PC-9 (cell line): Measurements from ENCODE around the gene FJX1. TPM values are rescaled to one million over a fixed set of nuclear protein-coding genes. Genes with fewer than 3 reads are reported as not detected.

Experiments
- BruUV-seq: library from RNA; stranded (reverse); fragments of 400-500 nt; replicated peaks from 2 replicates; lab custom pipeline; 2021; lab: Mats Ljungman, UMichigan
- CTCF ChIA-PET: fragments of 300-600 bp; sonication (Branson Sonifier 250); formaldehyde crosslinking; loops from one replicate; lab custom pipeline; 2022; ENCODE audit warnings: antibody characterized with exemption; lab: Charles Lee
- POLR2A ChIA-PET: fragments of 300-600 bp; sonication (Branson Sonifier 250); formaldehyde crosslinking; loops from one replicate; lab custom pipeline; 2022; ENCODE audit warnings: antibody characterized with exemption; ENCODE audit not compliant: unreplicated experiment; lab: Charles Lee
- DNase-seq, 2 experiments: peaks; one replicate each; pipeline versions ENCODE4 v3.0.0 to v3.0.0-alpha.2; 2015 to 2022; ENCODE audit warnings: mixed read lengths in 1 of 2
- H2AFZ ChIP-seq: fragments of 200-600 bp; sonication (generic); 2 replicates; pipeline ENCODE4 v1.8.1; 2017; ENCODE audit warnings: antibody characterized with exemption
- H3F3A ChIP-seq: fragments of 200-600 bp; sonication (generic); 2 replicates; pipeline ENCODE4 v1.8.1; 2017; ENCODE audit warnings: antibody characterized with exemption, mild to moderate bottlenecking, low read depth; ENCODE audit not compliant: insufficient read depth
- H3K27ac ChIP-seq: fragments of 200-600 bp; sonication (generic); 2 replicates; pipeline ENCODE4 v1.6.1; 2016; ENCODE audit warnings: mixed run types
- H3K27me3 ChIP-seq: fragments of 200-600 bp; sonication (generic); 2 replicates; pipeline ENCODE4 v1.6.1; 2016; ENCODE audit warnings: low read depth, mixed run types; ENCODE audit not compliant: insufficient read depth
- H3K36me3 ChIP-seq: fragments of 200-600 bp; sonication (generic); 2 replicates; pipeline ENCODE4 v1.6.1; 2016; ENCODE audit warnings: low read depth, mixed run types
- H3K4me1 ChIP-seq: fragments of 200-600 bp; sonication (generic); replicated peaks from 2 replicates; pipeline ENCODE4 v1.6.1; 2016; ENCODE audit warnings: mixed run types; ENCODE audit not compliant: insufficient read depth
- H3K4me2 ChIP-seq: fragments of 200-600 bp; sonication (generic); 2 replicates; pipeline ENCODE4 v1.6.1; 2017; ENCODE audit warnings: mixed run types
- H3K4me3 ChIP-seq: fragments of 200-600 bp; sonication (generic); 2 replicates; pipeline ENCODE4 v1.6.1; 2016; ENCODE audit warnings: mixed run types
- H3K79me2 ChIP-seq: fragments of 200-600 bp; sonication (generic); 2 replicates; pipeline ENCODE4 v1.6.1; 2017; ENCODE audit warnings: low read depth, mixed run types
- H3K9me2 ChIP-seq: fragments of 200-600 bp; sonication (generic); 2 replicates; pipeline ENCODE4 v1.8.1; 2017; ENCODE audit warnings: mild to moderate bottlenecking; ENCODE audit not compliant: insufficient read depth
- H3K9me3 ChIP-seq: fragments of 200-600 bp; sonication (generic); 2 replicates; pipeline ENCODE4 v1.8.1; 2016; ENCODE audit warnings: low read depth; ENCODE audit not compliant: insufficient read depth
- H4K20me1 ChIP-seq: fragments of 200-600 bp; sonication (generic); 2 replicates; pipeline ENCODE4 v1.8.1; 2017; ENCODE audit not compliant: insufficient read depth
- CTCF ChIP-seq: fragments of 200-600 bp; sonication (generic); conservative IDR thresholded peaks from 2 replicates; pipeline ENCODE4 v1.6.1; 2017; ENCODE audit warnings: mixed run types, antibody characterized with exemption, mild to moderate bottlenecking, moderate library complexity
- EZH2 ChIP-seq: fragments of 200-600 bp; sonication (generic); IDR thresholded peaks from 2 replicates; pipeline ENCODE4 v1.8.0; 2017; ENCODE audit warnings: antibody characterized with exemption, low read depth
- intact Hi-C: fragments of 100-400 bp; cut with micrococcal nuclease; formaldehyde crosslinking; loops from one replicate; pipeline ENCODE4 v1.10.0; 2022; ENCODE audit not compliant: unreplicated experiment
- total RNA-seq: library from RNA; stranded (reverse); gene quantifications from 2 replicates; pipeline ENCODE4 v1.2.3, GENCODE V29; 2021

FJX1 gene
- total RNA-seq, 1 experiment from 2014 or later: 14.8 TPM

- Histone ChIP-seq H2AFZ (no peak overlapping the region), H3K4me1 (peaks cover 12% of the 10 kb centered on the region), H3K4me3 (no peak overlapping the region), H3K4me2 (no peak overlapping the region), H3K27me3 (no peaks in the 10 kb centered on the region), H3K9me2 (no peaks in the 10 kb centered on the region), H3K27ac (no peak overlapping the region), H3F3A (no peaks in the 10 kb centered on the region; the same call in 1 of the 2 replicates), H3K9me3 (no peaks in the 10 kb centered on the region), H4K20me1 (no peaks in the 10 kb centered on the region), H3K36me3 (no peaks in the 10 kb centered on the region), H3K79me2 (no peaks in the 10 kb centered on the region)
- TF ChIP-seq EZH2: no peak
- no peak for TF ChIP-seq CTCF
- no peak for DNase-seq
- ChIA-PET CTCF (interaction anchor here (0.6 kb wide), 1 partner anchor 123 kb away, joined by 3 read pairs; no protein-coding TSS in a partner anchor), POLR2A (no interaction called here)
- intact Hi-C loops: loop anchor here (10.0 kb wide), 1 partner anchor 315 kb away; no protein-coding TSS in a partner anchor
- no TSS peak for BruUV-seq
Measured at GRCh38 chr11:35609656-35610055, 8.6 kb upstream of the FJX1 start.

- POLR2A ChIA-PET: no interaction called here
- no peak overlapping the region for H3K27ac ChIP-seq
- intact Hi-C loops: loop anchor here (10.0 kb wide), 1 partner anchor 314 kb away; no protein-coding TSS in a partner anchor
- H3K9me2 ChIP-seq: no peaks in the 10 kb centered on the region
- H3K79me2 ChIP-seq: no peaks in the 10 kb centered on the region
- TF ChIP-seq EZH2 (no peak), CTCF (no peak)
- peaks cover 4% of the 10 kb centered on the region; the same call in 1 of the 2 replicates for H3F3A ChIP-seq
- no peaks in the 10 kb centered on the region for H3K9me3 ChIP-seq
- H3K4me3 ChIP-seq: no peak overlapping the region
- no peak overlapping the region for H3K4me2 ChIP-seq
- no peak for DNase-seq
- H3K36me3 ChIP-seq: no peaks in the 10 kb centered on the region
- no TSS peak for BruUV-seq
- CTCF ChIA-PET: no interaction called here
- no peaks in the 10 kb centered on the region for H4K20me1 ChIP-seq
- H2AFZ ChIP-seq: no peak overlapping the region
- no peaks in the 10 kb centered on the region for H3K27me3 ChIP-seq
- peaks cover 22% of the 10 kb centered on the region for H3K4me1 ChIP-seq
Measured at GRCh38 chr11:35610631-35611030, 7.6 kb upstream of the FJX1 start.

GRCh38 chr11:35611741-35612140, 6.5 kb upstream of the FJX1 start:
- CTCF ChIA-PET: interaction anchor here (0.7 kb wide), 1 partner anchor 210 kb away, joined by 4 read pairs; no protein-coding TSS in a partner anchor

More at GRCh38 chr11:35611741-35612140, 6.5 kb upstream of the FJX1 start:
- no peak for DNase-seq
- H3F3A ChIP-seq: peaks cover 9% of the 10 kb centered on the region; the same call in 1 of the 2 replicates
- H3K4me1 ChIP-seq: peaks cover 27% of the 10 kb centered on the region
- no peak overlapping the region for H3K4me2 ChIP-seq
- H2AFZ ChIP-seq: no peak overlapping the region
- no peaks in the 10 kb centered on the region for H3K79me2 ChIP-seq
- no peak overlapping the region for H3K4me3 ChIP-seq
- H3K9me2 ChIP-seq: no peaks in the 10 kb centered on the region
- H3K27ac ChIP-seq: no peak overlapping the region
- POLR2A ChIA-PET: no interaction called here
- BruUV-seq: no TSS peak
- H3K36me3 ChIP-seq: no peaks in the 10 kb centered on the region
- TF ChIP-seq CTCF (no peak), EZH2 (no peak)
- no peaks in the 10 kb centered on the region for H3K9me3 ChIP-seq
- no peaks in the 10 kb centered on the region for H4K20me1 ChIP-seq
- H3K27me3 ChIP-seq: no peaks in the 10 kb centered on the region
- intact Hi-C loops: loop anchor here (10.0 kb wide), 1 partner anchor 313 kb away; no protein-coding TSS in a partner anchor
